ENCODE data around the gene SLC9A9.
"Not testable (repeated sequence)": the region's sequence is repeated elsewhere in the genome, so short reads cannot be mapped to it uniquely, and the experiment has no call there.

Gene SLC9A9

DNA sequence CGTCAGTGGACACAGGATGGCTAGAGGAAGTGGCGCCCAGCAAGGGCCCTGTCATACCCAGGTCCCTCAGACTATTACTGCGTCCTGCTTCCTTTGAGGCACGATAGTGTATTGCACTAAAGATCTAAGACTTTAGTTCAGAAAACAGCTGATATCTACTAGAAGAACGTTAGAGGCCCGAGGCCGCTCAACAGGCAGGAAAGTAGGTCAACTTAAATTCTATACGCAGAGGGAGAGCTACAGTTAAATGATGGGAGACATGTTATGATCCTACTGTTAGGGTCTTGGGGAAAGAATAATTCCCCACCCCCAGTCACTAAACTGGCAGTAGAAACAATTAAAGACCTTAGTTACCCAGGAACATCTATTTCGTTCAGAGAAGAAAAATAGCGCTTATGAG, 410.9 kb downstream of the SLC9A9 start:
- DNase-seq, result no peak

DNA sequence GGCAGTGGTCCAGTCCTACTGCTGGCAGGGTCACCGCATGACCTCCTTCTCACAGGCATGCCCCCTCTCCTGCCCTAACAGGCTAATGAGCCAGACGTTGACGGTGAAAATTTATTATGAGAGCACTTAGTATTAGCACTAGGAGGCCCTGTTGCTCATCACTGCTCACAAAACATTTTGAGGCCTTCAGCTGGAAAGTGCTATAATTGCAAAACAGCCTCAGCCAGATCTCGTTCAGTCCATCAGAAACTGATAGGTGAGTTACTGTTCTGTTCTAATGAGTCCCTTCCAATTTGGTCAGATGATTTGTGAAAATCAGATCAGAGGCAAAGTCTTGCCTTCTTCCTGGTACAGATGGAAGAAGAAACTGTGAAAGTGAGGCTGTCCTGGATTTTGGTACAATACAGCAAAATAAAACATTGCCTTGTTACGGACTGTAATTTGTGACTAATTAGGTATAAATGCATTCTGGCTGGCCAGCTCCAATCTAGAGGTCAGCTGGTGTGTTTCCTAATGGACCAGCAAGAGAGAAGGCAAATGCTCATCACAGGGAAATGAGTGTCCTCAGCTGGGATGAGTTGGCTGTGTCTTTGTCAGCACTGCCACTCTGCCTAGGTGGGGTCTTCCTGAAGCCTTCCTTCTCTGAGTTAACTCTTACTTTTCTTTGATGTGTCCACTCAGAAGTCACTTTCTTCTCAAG, 411.9 kb downstream of the SLC9A9 start:
- DNase-seq, result no peak

DNA sequence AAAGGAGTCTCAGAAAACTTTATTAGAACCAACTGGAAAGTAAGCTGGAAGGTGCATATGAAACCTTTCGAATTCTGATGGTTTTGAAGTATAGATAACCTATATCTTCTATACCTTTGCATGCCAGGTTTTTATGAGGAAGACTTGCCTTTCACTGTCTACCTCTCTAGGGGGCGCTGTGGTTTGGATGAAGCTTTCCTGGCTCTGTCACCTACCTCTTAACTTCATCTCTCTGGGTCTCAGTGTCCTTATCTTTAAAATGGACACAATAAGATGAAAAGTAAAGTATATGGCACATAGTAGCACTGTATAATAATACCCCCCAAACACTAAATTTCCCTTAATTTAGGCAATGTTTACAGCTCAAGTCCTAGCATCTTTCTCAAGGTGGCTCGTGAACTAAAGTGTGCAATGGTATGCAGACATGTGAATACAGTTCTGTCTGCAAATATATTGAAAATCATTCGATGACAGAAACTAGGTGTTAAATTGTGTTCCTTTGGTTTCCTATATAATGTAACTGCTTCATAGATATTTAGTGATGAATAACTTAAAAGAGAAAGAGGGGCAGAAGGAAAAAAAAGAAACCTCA, 414.4 kb downstream of the SLC9A9 start:
- no peak for DNase-seq

DNA sequence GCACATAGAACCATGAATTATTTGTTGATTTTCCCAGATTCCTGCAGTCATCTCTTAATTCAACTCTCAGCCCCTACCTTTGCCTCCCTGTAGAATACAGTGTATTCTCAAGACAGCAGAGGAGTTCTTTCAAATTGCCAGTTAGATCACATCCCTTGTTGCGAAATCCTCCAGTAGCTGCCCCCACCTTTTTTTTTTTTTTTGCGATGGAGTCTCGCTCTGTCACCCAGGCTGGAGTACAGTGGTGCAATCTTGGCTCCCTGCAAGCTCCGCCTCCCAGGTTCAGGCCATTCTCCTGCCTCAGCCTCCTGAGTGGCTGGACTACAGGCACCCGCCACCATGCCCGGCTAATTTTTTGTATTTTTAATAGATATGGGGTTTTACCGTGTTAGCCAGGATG, 417.0 kb downstream of the SLC9A9 start:
- not testable (repeated sequence) for DNase-seq

DNA sequence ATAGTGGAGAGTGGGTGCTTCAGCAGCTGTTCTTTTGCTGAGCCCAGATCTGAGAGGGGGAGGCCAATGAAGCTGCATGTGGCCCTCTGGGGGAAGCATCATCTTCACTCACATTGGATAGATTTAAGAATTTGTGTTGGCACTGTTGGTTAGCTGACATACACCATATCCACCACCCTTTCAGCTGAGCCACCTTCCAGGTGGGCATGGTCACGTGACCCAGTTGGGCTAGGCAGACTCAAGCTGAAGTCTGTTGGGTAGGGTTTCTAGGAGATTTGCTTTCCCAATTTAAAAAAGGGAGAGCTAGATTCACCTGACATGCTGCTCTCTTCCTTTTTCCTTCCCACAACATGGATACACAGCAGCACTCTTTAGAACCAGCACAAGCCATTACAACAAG, 417.7 kb downstream of the SLC9A9 start:
- no peak for DNase-seq

DNA sequence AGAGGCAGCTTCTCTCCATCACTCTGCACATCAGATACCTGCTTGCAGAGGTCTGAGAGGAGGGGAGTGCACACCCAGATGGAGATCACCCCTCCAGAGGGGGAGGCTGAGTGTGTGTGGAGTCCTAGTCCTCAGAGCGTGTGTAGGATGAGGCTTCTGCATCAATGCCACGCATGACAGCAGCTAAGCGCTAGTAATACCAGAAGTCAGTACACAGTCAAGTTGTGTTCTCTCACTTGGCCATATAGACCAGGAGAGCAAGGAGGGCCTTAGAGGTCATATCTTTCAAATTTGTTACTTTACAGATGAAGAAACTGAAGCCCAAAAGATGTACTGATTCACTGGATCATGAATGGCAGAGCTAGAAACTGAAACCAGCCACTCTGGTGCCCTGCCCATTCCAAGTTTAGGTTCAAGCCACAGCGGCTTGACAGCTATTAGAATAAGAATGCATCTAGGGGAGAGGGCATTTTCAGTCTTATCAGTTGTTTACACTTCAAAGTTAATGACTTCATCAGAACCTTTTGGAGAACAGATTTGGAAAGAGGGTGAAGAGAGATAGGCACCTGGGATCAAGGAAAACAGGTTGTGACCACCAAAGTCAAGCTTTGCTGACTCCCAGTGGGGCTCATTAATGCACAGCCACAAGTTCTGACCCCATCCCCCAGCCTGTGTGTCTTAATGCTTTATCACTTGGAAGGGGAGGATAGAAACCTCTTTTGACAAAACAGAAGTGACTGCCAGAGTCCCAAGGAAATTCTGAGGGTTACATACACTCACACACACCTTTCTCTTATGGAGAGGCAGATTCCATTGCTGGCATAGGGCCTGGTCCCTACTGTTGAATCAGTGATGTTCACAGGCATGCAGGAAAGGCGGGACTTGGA, 418.4 kb downstream of the SLC9A9 start:
- DNase-seq, result no peak

DNA sequence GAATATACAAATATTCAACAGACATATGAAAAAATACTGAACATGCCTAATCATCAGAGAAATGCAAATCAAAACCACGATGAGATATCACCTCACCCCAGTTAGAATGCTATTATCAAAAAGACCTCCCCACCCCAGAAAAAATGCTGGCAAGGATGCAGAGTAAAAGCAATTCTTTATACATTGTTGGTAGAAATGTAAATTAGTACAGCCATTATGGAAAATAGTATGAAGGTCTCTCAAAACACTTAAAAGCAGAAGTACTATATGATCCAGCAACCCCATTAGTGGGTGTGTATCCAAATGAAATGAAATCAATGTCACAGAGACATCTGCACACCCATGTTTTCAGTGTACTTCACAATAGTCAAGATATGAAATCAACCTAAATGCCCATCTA, 420.0 kb downstream of the SLC9A9 start:
- DNase-seq, result no peak

DNA sequence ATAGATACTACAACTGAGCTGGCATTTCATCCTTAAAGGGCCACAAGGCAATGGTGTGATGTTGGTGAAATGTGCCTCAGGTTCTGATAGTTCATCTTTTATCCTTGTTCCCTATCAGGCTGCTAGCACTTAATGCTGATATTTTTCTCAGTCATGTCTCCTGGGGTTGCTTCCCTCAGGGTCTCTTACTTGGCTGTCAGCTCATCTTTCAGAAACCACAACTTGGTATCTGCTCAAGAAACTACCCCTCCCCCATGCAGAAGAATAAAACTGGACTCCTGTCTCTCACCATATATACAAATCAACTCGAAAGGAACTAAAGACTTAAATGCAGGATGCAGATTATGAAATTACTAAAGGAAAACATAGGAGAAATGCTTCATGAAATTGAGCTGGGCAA, 420.6 kb downstream of the SLC9A9 start:
- no peak for DNase-seq

DNA sequence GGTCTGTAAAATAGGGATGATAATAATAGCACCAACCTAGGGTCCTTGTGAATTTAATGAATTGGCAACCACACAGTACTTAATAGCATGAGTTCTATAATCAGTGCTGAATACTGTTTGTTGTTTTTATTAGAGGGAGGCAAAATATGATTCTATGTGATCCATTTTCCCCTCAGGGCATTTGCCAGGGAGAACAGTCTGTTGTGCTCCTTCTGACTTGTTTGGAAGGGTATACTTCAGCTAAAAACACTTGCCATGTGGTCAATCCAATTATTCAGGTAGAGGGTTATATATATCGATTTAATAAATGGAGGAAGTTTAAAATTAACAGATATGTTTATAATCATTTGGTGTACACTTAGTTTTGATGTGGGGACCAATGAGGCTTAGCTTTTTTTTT, 423.4 kb downstream of the SLC9A9 start:
- no peak for DNase-seq

DNA sequence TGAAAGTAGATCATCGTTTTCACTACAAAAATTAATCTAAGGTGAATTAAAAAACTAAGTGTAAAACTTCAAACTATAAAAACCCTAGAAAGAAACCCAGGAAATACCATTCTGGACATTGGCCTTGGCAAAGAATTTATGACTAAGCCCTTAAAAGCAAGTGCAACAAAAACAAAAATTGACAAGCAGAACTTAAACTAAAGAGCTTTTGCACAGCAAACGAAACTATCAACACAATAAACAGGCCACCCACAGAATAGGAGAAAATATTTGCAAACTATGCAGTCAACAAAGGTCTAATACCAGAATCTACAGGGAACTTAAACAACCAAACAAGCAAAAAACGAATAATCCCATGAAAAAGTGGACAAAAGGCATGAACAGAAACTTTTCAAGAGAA, 426.7 kb downstream of the SLC9A9 start:
- DNase-seq, result no peak

DNA sequence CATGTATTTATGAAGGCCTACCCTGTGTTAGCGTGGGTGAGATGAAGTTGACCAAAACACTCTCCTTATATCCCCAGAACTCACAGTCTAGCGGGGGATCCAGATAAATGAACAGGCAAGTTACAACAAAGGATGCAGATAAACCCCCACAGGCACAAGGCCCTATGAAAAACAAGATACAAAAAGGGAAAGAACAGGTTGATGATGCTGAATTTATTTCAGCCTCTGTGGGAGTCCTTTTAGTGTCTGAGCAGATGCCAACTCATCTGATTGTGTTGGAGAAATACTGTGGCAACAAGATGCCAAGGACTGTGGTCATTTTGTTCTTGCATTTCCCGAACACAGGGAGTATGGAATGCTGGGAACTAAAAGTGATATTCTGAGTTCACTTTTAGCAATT, 428.7 kb downstream of the SLC9A9 start:
- no peak for DNase-seq

DNA sequence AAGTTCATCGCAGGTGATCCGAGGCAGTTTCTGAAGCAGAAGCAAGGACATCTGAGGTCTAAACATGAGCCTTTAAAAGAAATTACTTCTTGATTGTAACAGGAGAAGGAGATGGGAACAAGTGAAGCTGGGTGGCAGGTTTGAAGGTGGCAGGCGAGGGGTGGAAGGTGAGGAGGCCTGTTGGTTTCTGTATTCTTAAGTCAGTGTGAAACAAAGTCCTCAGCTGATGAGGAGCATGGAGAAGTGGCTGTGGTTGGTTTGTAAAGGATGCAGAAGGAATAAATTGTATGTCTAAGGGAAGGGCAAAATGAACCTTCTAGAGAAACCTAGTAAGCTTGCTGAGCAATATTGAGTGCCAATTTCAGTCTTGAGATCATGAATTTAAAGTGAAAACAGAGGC, 429.9 kb downstream of the SLC9A9 start:
- no peak for DNase-seq

DNA sequence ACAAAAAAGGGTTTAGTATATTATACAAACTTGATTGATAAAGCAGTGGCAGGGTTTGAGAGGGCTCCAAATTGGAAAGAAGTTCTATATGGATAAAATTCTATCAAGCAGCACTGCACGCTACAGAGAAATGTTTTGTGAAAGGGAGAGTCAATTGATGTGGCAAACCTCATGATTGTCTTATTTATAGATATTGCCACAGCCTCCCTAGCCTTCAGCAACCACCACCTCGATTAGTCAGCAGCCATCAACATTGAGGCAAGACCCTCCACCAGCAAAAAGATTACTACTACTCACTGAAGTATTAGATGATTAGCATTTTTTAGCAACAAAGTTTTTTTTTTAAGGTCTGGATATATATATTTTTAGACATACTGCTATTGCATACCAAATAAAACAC, 432.0 kb downstream of the SLC9A9 start:
- no peak for DNase-seq

DNA sequence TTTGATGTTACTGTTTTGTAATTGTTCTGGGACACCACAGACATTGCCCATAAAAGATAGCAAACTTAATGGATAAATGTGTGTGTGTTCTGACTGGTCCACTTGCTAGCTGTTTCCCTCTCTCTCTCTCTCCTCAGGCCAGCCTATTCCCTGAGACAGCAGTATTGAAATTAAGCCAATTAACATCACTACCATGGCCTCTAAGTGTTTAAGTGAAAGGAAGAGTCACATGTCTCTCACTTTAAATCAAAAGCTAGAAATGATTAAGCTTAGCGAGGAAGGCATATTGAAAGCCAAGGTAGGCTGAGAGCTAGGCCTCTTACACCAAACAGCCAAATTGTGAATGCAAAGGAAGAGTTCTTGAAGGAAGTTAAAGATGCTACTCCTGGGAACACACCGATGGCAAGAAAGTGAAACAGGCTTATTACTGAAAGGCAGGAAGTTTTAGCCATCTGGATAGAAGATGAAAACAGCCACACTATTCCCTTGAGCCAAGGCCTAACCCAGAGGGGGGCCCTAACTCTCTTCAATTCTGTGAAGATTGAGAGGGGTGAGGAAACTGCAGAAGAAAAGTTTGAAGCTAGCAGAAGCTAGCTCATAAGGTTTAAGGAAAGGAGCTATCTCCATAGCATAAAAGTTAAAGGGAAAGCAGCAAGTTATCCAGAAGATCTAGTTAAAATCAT, 433.6 kb downstream of the SLC9A9 start:
- no peak for DNase-seq

DNA sequence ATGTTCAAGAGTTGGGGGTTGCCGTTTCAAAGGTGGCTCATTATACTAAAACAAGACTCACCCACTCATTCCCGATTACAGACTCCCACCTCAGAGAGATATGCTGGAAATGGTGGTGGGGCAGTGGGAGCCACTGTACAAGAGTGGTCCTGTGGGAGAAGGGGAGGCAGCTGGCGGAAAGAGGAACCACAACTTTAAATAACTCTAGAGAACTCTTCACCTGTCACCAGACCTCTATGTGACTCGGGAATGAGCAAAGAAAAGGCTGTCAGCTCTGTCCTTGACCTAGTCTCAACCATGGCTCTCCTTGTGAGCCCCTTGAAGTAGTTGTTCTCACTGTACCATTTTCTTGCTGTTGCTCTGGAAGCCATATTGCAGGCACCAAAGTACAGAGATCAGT, 434.9 kb downstream of the SLC9A9 start:
- DNase-seq, result no peak

DNA sequence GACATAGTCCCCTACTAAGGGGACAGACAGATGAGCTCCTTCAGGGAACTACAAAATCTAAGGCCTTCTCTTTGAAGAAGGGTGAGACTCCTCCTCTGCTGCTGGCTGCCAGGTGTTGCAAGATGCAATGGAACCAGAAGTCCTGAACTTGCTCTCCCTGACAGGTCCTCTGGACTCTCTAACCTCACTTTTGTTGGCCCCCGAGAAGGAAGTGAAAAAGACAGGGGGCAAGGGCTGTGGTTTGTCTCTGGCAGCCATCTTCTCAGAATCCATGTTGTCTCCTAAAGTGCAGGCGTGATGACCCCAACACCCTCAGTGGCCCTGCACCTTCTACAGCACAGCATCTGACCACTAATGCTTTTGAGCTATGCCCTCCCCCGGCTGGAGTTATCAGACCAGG, 436.2 kb downstream of the SLC9A9 start:
- DNase-seq, result no peak

DNA sequence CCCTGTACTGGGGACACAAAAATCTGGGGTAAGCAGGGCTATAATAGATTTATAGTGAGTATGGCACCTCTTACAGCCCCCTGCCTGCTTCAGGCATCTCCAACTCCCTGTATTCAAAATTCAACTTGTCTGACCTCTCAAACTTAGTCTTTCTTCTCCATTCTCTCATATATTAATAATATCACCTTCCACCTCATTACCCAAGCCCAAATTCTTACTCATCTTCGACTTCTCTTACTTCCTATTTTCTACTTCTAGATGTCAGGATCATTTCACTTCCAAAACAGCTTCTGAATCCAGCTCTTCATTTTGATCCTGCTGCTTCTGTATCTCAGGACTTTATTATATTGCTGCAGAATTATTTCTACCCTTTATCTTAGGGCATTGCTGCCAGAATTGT, 438.0 kb downstream of the SLC9A9 start:
- no peak for DNase-seq

DNA sequence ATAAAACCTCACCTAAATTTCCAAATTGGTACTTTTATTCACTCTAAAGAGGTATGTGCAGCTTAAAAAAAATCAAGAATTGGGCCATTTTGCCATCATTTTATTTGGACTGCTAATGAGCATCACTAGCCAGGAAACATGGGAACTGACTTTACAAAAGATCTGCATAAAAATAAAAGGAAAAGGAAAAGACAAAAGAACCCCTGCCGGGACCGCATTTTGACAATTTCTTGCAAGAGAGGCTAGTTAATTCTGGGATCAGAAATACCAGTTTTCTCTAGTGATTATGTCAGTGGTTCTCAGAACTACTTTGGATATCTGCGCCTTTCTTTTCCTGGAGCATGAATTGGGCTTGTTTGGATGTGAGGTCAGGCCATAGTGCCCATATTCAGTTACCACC, 439.5 kb downstream of the SLC9A9 start:
- no peak for DNase-seq

DNA sequence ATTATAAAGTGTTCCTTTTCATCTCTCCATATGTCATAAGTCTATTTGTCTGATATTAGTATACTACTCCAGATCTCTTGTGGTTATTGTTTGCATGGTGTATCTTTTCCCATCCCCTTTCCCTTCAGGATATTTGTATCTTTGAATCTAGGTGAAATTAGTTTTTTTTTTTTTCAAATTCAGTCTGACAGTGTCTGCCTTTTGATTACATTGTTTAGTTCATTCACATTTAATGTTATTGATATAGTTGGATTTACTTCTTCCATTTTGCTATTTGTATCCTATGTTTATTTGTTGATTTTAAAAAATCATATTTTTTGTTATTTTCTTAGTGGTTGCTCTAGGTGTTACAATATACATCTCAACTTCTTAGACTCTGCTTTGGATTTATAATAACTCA, 445.7 kb downstream of the SLC9A9 start:
- DNase-seq, result no peak

DNA sequence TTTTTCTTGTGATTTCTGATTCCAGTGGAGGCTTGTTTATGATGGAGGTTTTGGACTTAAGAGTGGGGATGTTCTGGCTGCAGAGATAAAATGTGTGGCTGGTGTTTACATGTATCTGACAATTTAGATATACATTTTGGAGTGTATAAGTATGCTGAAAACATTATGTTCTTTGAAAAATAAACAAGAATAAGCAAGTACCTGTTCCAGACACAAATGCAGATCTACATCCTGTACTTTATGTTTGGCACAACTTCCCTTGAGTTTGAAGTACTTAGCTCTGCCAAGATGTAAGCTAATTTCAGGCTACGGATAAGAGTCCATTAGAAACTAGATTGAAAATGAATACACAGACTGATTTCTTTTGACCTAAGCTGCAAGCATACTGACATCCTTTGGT, 451.5 kb downstream of the SLC9A9 start:
- DNase-seq, result no peak

DNA sequence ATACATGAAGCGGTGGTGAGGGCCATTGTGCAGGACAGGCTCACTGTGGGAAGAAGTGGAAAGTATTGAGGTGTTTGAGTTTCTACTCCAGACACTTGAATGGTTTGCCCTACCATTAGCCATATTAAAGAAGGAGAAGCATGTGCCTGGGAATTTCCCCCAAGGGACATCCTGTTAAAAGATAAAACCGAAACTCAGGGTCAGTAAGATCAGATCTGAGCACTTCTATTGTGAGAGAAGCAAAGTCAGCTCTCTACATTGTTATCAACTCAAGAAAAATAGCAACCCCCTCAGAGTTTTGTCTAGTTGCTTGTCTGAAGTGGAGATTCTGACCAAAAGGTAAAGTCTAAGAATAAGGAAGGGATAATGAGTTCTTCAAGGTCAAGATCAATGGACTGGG, 458.9 kb downstream of the SLC9A9 start:
- no peak for DNase-seq

DNA sequence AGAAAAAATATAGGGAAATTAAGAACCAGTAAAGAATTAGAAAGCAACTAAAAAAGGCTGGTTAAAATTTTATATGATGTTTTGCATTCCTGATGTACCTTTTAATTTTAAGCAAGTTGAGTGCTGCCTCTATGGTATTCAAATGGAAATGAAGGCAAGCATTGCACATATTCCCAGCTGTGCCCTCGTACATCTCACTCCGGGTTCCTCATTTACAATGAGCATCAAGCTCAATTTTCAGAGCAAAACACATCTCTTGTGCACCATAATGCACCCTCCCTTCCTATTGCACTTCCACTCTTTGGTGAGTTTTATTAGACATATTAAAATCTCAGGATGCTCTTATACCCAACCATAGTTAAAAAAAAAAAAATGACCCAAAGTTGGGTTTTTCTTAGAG, 460.8 kb downstream of the SLC9A9 start:
- no peak for DNase-seq

DNA sequence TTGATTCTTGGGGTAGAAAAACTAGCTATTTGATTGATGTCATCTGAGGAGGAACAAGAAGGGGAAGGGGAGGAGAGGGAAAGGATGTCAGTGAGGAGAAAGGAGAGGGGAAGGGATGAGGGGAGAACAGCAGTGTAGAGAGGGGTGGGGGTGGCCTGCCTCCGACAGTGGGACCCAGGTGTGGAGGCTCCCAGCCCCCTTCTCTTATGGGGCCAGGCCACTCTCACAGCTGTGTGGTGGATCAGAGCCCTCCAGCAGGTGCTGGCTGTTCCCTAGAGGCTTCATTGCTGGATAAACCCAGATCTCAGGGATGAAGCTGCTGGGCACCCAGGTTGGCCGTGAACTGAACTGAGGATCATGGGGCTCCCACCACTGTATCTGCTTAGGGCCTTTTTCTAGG, 464.2 kb downstream of the SLC9A9 start:
- DNase-seq, result no peak

DNA sequence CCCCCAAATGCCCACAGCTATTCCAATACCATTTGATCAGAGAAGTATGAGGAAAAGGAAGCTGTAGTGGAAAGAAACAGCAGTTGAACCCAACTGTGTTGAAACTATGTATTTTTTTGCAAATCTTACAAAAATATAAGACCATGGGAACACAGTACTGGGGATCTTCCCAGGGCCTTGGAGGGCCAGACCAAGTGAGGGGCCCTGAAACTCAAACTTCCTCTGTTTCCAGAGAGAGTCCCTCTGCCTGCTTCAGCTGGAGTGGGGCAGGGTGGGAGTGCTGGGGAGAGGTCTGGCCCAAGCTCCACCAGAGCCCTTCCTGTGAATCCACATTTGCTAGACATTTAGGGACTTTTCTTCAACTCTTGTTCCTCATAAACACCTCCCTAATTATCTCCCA, 464.8 kb downstream of the SLC9A9 start:
- no peak for DNase-seq
